SK-N-SH (cell line): ENCODE results near the gene SHLD1.

Experiments used
- CTCF ChIP-seq: fragments of 200-600 bp; sonication (generic); IDR thresholded peaks from 2 replicates; pipeline ENCODE4 v1.6.1; 2017; ENCODE audit warnings: antibody characterized with exemption, mild to moderate bottlenecking, moderate library complexity
- EP300 ChIP-seq, 2 experiments: IDR thresholded peaks; 2 replicates each; pipeline versions ENCODE4 v1.4.0 to v1.6.1; 2012; ENCODE audit warnings: borderline replicate concordance in 1 of 2, low read depth in 1 of 2, low read length in 1 of 2
- RXRA ChIP-seq: IDR thresholded peaks from 2 replicates; pipeline ENCODE4 v1.4.0; 2012; ENCODE audit warnings: low read depth, mild to moderate bottlenecking, borderline replicate concordance
- USF1 ChIP-seq: IDR thresholded peaks from 2 replicates; pipeline ENCODE4 v1.4.0; 2012; ENCODE audit warnings: low read depth, borderline replicate concordance

GRCh38 chr20:5753814-5754213 is 3.6 kb downstream of the SHLD1 start:
- TF ChIP-seq EP300 (IDR thresholded peaks at IDR 0.05; ENCODE audit: borderline replicate concordance in 1 of 2, low read depth in 1 of 2, low read length in 1 of 2) (no peak), USF1 (no peak), CTCF (no peak), RXRA (no peak)
